ENCODE results near the gene PRPF38B.
A peak's percentile ranks its signal among the peaks of the same experiment; 100 is the strongest.

The PRPF38B gene

GRCh38 chr1:108719656-108720435, 27.7 kb downstream of the PRPF38B start:
- no peak for DNase-seq

- DNase-seq: no peak
Observed at GRCh38 chr1:108722292-108722691, 30.2 kb downstream of the PRPF38B start.

GRCh38 chr1:108725906-108726305, 33.8 kb downstream of the PRPF38B start:
- DNase-seq: no peak

- DNase-seq: no peak
Observed at GRCh38 chr1:108728327-108728923, 36.3 kb downstream of the PRPF38B start.

GRCh38 chr1:108729481-108729880, 37.4 kb downstream of the PRPF38B start:
- no peak for DNase-seq

- DNase-seq: no peak
Observed at GRCh38 chr1:108732398-108732797, 40.3 kb downstream of the PRPF38B start.

- DNase-seq: no peak
Observed at GRCh38 chr1:108734171-108734865, 42.2 kb downstream of the PRPF38B start.

- no peak for DNase-seq
Observed at GRCh38 chr1:108742253-108742652, 50.1 kb downstream of the PRPF38B start.

- DNase-seq: no peak
Observed at GRCh38 chr1:108745980-108746381, 53.9 kb downstream of the PRPF38B start.

GRCh38 chr1:108746382-108747170, 54.5 kb downstream of the PRPF38B start, which contains the start of gene STXBP3:
STXBP3 (plus strand) TSS chr1:108746674; CDS start chr1:108746738, 64 bp downstream.
- peak; percentile 97 to 99 (median 98) for DNase-seq

- peak in 2 of 6 experiments; percentile 15 to 28 for DNase-seq
Observed at GRCh38 chr1:108747171-108747850, 55.2 kb downstream of the PRPF38B start.

- DNase-seq: no peak
Observed at GRCh38 chr1:108747898-108748297, 55.8 kb downstream of the PRPF38B start.

- no peak for DNase-seq
Observed at GRCh38 chr1:108749081-108749480, 57.0 kb downstream of the PRPF38B start.

GRCh38 chr1:108750476-108751181, 58.5 kb downstream of the PRPF38B start:
- DNase-seq: no peak

Data from stimulated activated naive CD4-positive, alpha-beta T cell (primary cell).